Stimulated activated CD8-positive, alpha-beta memory T cell treated with anti-CD3 and anti-CD28 coated beads, Interleukin-15, amount 100 ng/mL, for 24 hours (primary cell): Measurements from ENCODE around the gene NRF1.

Experiments
- DNase-seq: peaks from one replicate; pipeline ENCODE4 v3.0.0-alpha.2; 2020; ENCODE audit warnings: low read depth

Gene NRF1

GRCh38 chr7:129740574-129741410 is 129.3 kb downstream of the NRF1 start:
- no peak for DNase-seq

- no peak for DNase-seq
Measured at GRCh38 chr7:129741743-129742213, 130.3 kb downstream of the NRF1 start.

GRCh38 chr7:129742256-129742655 is 130.7 kb downstream of the NRF1 start:
- DNase-seq = no peak

- no peak for DNase-seq
Measured at GRCh38 chr7:129746857-129747529, 135.5 kb downstream of the NRF1 start.

- DNase-seq = no peak
Measured at GRCh38 chr7:129748356-129749109, 137.0 kb downstream of the NRF1 start.

- DNase-seq = no peak
Measured at GRCh38 chr7:129750091-129750490, 138.6 kb downstream of the NRF1 start.

GRCh38 chr7:129750501-129750900 is 139.0 kb downstream of the NRF1 start:
- no peak for DNase-seq

GRCh38 chr7:129751916-129752315 is 140.4 kb downstream of the NRF1 start:
- DNase-seq = no peak

- DNase-seq = no peak
Measured at GRCh38 chr7:129752760-129753159, 141.2 kb downstream of the NRF1 start.

- no peak for DNase-seq
Measured at GRCh38 chr7:129754406-129754805, 142.9 kb downstream of the NRF1 start.

- no peak for DNase-seq
Measured at GRCh38 chr7:129757991-129758390, 146.5 kb downstream of the NRF1 start.

- no peak for DNase-seq
Measured at GRCh38 chr7:129762387-129762969, 151.0 kb downstream of the NRF1 start.

GRCh38 chr7:129764247-129765084 is 152.9 kb downstream of the NRF1 start:
- DNase-seq = no peak

- DNase-seq = no peak
Measured at GRCh38 chr7:129765352-129765751, 153.8 kb downstream of the NRF1 start.

GRCh38 chr7:129767120-129768015 is 155.8 kb downstream of the NRF1 start:
- no peak for DNase-seq

GRCh38 chr7:129768614-129769399 is 157.3 kb downstream of the NRF1 start:
- no peak for DNase-seq

GRCh38 chr7:129769400-129769774 is 157.9 kb downstream of the NRF1 start:
- DNase-seq = no peak

- no peak for DNase-seq
Measured at GRCh38 chr7:129769866-129770808, 158.6 kb downstream of the NRF1 start.
